ENCODE measurements around the gene BRS3. TPM values are rescaled to one million over a fixed set of nuclear protein-coding genes. Genes with fewer than 3 reads are reported as not detected.

Gene BRS3
- total RNA-seq, 2 experiments from 2014 or later = not detected

- TF ChIP-seq CTCF (IDR thresholded peaks at IDR 0.05) = no peak
- ChIA-PET CTCF (no interaction called here), POLR2A (no interaction called here)
- Mint-ChIP-seq H3K27me3 (no peaks in the 10 kb centered on the region), H3K9me3 (no peaks in the 10 kb centered on the region), H3K4me3 (no peak overlapping the region), H3K27ac (no peak overlapping the region), H3K4me1 (ENCODE audit: low read depth) (peaks cover 10% of the 10 kb centered on the region), H3K36me3 (ENCODE audit: low read depth) (no peaks in the 10 kb centered on the region)
- DNase-seq (no peak), ATAC-seq (no peak)
- intact Hi-C loops (cut with micrococcal nuclease) = no loop called here
Measured at GRCh38 chrX:136538811-136539210, 51.1 kb downstream of the BRS3 start.

GRCh38 chrX:136540226-136540625 lies 52.5 kb downstream of the BRS3 start:
- ChIA-PET CTCF (no interaction called here), POLR2A (no interaction called here)
- TF ChIP-seq CTCF (IDR thresholded peaks at IDR 0.05) = no peak
- Mint-ChIP-seq H3K4me3 (no peak overlapping the region), H3K27me3 (no peaks in the 10 kb centered on the region), H3K27ac (no peak overlapping the region), H3K36me3 (ENCODE audit: low read depth) (no peaks in the 10 kb centered on the region), H3K9me3 (no peaks in the 10 kb centered on the region), H3K4me1 (ENCODE audit: low read depth) (peaks cover 16% of the 10 kb centered on the region)
- intact Hi-C loops (cut with micrococcal nuclease) = no loop called here
- no peak for DNase-seq
- no peak for ATAC-seq

- no peak for ATAC-seq
- ChIA-PET POLR2A (no interaction called here), CTCF (interaction anchor here (1.4 kb wide), 1 partner anchor 14 kb away, joined by 3 read pairs; no protein-coding TSS in a partner anchor)
- no peak for DNase-seq
- no peak for TF ChIP-seq CTCF (IDR thresholded peaks at IDR 0.05)
- Mint-ChIP-seq H3K4me1 (ENCODE audit: low read depth) (peaks cover 26% of the 10 kb centered on the region), H3K36me3 (ENCODE audit: low read depth) (no peaks in the 10 kb centered on the region), H3K4me3 (no peak overlapping the region), H3K9me3 (no peaks in the 10 kb centered on the region), H3K27ac (no peak overlapping the region), H3K27me3 (no peaks in the 10 kb centered on the region)
- intact Hi-C loops (cut with micrococcal nuclease) = no loop called here
Measured at GRCh38 chrX:136541294-136541693, 53.5 kb downstream of the BRS3 start.

- intact Hi-C loops (cut with micrococcal nuclease) = no loop called here
- H3K4me1 Mint-ChIP-seq (ENCODE audit: low read depth) = peaks cover 35% of the 10 kb centered on the region
- H3K27me3 Mint-ChIP-seq = no peaks in the 10 kb centered on the region
- POLR2A ChIA-PET = no interaction called here
- H3K4me3 Mint-ChIP-seq = no peak overlapping the region
- CTCF ChIA-PET = interaction anchor here (1.4 kb wide), 1 partner anchor 13 kb away, joined by 3 read pairs; no protein-coding TSS in a partner anchor
- ATAC-seq (no peak), DNase-seq (peak; percentile 6)
- no peak overlapping the region for H3K27ac Mint-ChIP-seq
- no peaks in the 10 kb centered on the region for H3K9me3 Mint-ChIP-seq
- H3K36me3 Mint-ChIP-seq (ENCODE audit: low read depth) = no peaks in the 10 kb centered on the region
- TF ChIP-seq CTCF (IDR thresholded peaks at IDR 0.05) = no peak
Measured at GRCh38 chrX:136542281-136542680, 54.5 kb downstream of the BRS3 start.

Other genes with a start within 250 kb of the BRS3 start
- 10 to 100 TPM; 13.4 to 14.2 TPM for gene MAP7D3, start 236.5 kb upstream of the BRS3 start, total RNA-seq
- gene ADGRG4, start 187.0 kb upstream of the BRS3 start, total RNA-seq = not detected
- 10 to 100 TPM; 33.0 to 35.4 TPM for gene HTATSF1, start 9.6 kb downstream of the BRS3 start, total RNA-seq
- gene VGLL1, start 44.3 kb downstream of the BRS3 start, total RNA-seq = not detected
- gene CD40LG, start 160.2 kb downstream of the BRS3 start, total RNA-seq = 1 to 10 TPM; 2.6 to 3.1 TPM